Measurements from ENCODE around the gene GLRA1. TPM values are rescaled to one million over a fixed set of nuclear protein-coding genes. Genes with fewer than 3 reads are reported as not detected.
A peak's percentile ranks its signal among the peaks of the same experiment; 100 is the strongest.

GLRA1 gene
- not detected for total RNA-seq
- long read RNA-seq, result 0 reads

GRCh38 chr5:151924564-151925301 lies at the start of gene GLRA1:
TSS of gene GLRA1 (minus strand) at chr5:151924851. CDS start at chr5:151924549, 302 bp downstream.
- Histone ChIP-seq H3K4me3 (no peak within 1 kb of the TSS), H3K36me3 (no peaks in the 10 kb centered on the region), H3K9me3 (no peaks in the 10 kb centered on the region), H3K27me3 (ENCODE audit: low read depth) (peaks cover 22% of the 10 kb centered on the region), H3K27ac (no peak within 1 kb of the TSS), H3K4me1 (no peaks in the 10 kb centered on the region)
- DNase-seq (peak; percentile 59), ATAC-seq (peak; percentile 59 to 63)
- intact Hi-C loops (cut with DNase I), result no loop called here
- no peak for TF ChIP-seq CTCF (IDR thresholded peaks at IDR 0.05)

- no peak for TF ChIP-seq CTCF (IDR thresholded peaks at IDR 0.05)
- H3K27me3 ChIP-seq (ENCODE audit: low read depth), result no peaks in the 10 kb centered on the region
- ATAC-seq (no peak), DNase-seq (no peak)
- H3K36me3 ChIP-seq, result no peaks in the 10 kb centered on the region
- no peaks in the 10 kb centered on the region for H3K9me3 ChIP-seq
- H3K4me3 ChIP-seq, result no peak overlapping the region
- no peak overlapping the region for H3K27ac ChIP-seq
- no peaks in the 10 kb centered on the region for H3K4me1 ChIP-seq
- intact Hi-C loops (cut with DNase I), result no loop called here
Observed at GRCh38 chr5:151970885-151971284, 46.2 kb upstream of the GLRA1 start.

DNA sequence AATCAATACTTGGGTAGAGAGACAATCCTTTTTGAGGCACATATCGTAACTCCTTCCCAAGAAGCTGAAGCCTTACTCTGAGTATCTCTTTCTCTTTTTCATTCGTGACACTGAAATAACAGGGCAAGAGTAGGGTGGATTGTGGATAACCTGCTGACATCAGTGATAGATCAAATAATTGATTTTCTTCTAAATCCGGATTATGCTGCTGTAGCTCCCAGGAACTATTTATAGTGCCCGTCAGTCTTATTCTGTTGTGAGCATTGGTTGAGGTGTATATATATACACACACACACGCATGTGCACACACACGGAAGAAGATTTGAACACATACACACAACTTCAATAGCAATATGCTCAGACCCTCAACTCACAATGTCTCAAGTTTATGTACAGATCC lies 43.2 kb upstream of the GLRA1 start:
- ATAC-seq, result no peak
- no peak for TF ChIP-seq CTCF (IDR thresholded peaks at IDR 0.05)
- intact Hi-C loops (cut with DNase I), result no loop called here

DNA sequence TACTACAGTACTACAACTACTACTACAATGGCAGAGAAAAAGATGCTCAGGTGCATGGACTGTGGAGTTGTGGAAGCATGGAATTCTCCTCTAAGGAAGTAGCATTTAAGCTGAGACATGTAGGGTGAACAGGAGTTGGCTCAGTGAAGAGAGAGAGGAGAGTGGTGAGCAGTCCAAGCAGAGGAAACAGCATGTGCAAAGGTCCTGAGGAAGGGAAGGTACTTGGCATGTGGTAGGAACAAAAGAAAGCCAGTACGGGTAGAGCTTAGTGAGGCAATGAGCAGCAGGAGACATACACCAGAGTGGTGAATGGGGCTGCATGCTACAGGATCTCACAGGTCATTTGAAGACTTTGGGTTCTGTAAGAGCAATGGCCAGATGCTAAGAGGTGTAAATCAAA lies 41.4 kb upstream of the GLRA1 start:
- ATAC-seq, result no peak
- no peak for DNase-seq
- Histone ChIP-seq H3K4me1 (no peaks in the 10 kb centered on the region), H3K9me3 (no peaks in the 10 kb centered on the region), H3K4me3 (no peak overlapping the region), H3K36me3 (no peaks in the 10 kb centered on the region), H3K27me3 (ENCODE audit: low read depth) (no peaks in the 10 kb centered on the region), H3K27ac (no peak overlapping the region)
- TF ChIP-seq CTCF (IDR thresholded peaks at IDR 0.05), result no peak
- intact Hi-C loops (cut with DNase I), result no loop called here

More for the DNA sequence above, 43.2 kb upstream of the GLRA1 start:
- H3K27me3 ChIP-seq (ENCODE audit: low read depth), result no peaks in the 10 kb centered on the region
- H3K4me3 ChIP-seq, result no peak overlapping the region
- no peaks in the 10 kb centered on the region for H3K9me3 ChIP-seq
- no peaks in the 10 kb centered on the region for H3K36me3 ChIP-seq
- no peaks in the 10 kb centered on the region for H3K4me1 ChIP-seq
- no peak for DNase-seq
- no peak overlapping the region for H3K27ac ChIP-seq

- Histone ChIP-seq H3K27me3 (ENCODE audit: low read depth) (no peaks in the 10 kb centered on the region), H3K4me3 (no peak overlapping the region), H3K27ac (no peak overlapping the region), H3K36me3 (no peaks in the 10 kb centered on the region), H3K9me3 (no peaks in the 10 kb centered on the region), H3K4me1 (no peaks in the 10 kb centered on the region)
- DNase-seq, result no peak
- no peak for ATAC-seq
- intact Hi-C loops (cut with DNase I), result no loop called here
- TF ChIP-seq CTCF (IDR thresholded peaks at IDR 0.05), result no peak
Observed at GRCh38 chr5:151964471-151964870, 39.8 kb upstream of the GLRA1 start.

Data from lower lobe of right lung (tissue), 2 donors.